ENCODE results near the gene MEIS1. TPM values are rescaled to one million over a fixed set of nuclear protein-coding genes. Genes with fewer than 3 reads are reported as not detected.

MEIS1 gene
- total RNA-seq, 1 experiment from 2014 or later = 9.1 TPM

GRCh38 chr2:66570471-66570870, 135.5 kb downstream of the MEIS1 start:
- no TSS peak for BruUV-seq (replicated peaks)
- H3K4me3 ChIP-seq = no peak overlapping the region
- 0 out of 2 replicates have a peak, but pooled peaks cover 3% of the 10 kb centered on the region for H3K4me1 ChIP-seq (replicated peaks; ENCODE audit: insufficient read depth)
- H3K27me3 ChIP-seq (ENCODE audit: insufficient read depth, low read depth) = no peaks in the 10 kb centered on the region
- intact Hi-C loops (cut with micrococcal nuclease; ENCODE audit: unreplicated experiment) = loop anchor here (10.0 kb wide), 1 partner anchor 904 kb away; no protein-coding TSS in a partner anchor
- TF ChIP-seq EZH2 (IDR thresholded peaks at IDR 0.05; ENCODE audit: low read depth) (no peak), CTCF (conservative IDR thresholded peaks at IDR 0.05) (no peak)
- no peaks in the 10 kb centered on the region for H4K20me1 ChIP-seq (ENCODE audit: insufficient read depth)
- DNase-seq = no peak
- no peaks in the 10 kb centered on the region for H3K36me3 ChIP-seq (ENCODE audit: low read depth)
- H3K4me2 ChIP-seq = no peak overlapping the region
- ChIA-PET POLR2A (ENCODE audit: unreplicated experiment) (no interaction called here), CTCF (no interaction called here)
- no peak overlapping the region for H3K27ac ChIP-seq
- H3F3A ChIP-seq (ENCODE audit: insufficient read depth, low read depth) = no peaks in the 10 kb centered on the region
- H3K79me2 ChIP-seq (ENCODE audit: low read depth) = no peaks in the 10 kb centered on the region
- no peak overlapping the region for H2AFZ ChIP-seq
- no peaks in the 10 kb centered on the region for H3K9me2 ChIP-seq (ENCODE audit: insufficient read depth)
- H3K9me3 ChIP-seq (ENCODE audit: insufficient read depth, low read depth) = no peaks in the 10 kb centered on the region

- Histone ChIP-seq H3F3A (ENCODE audit: insufficient read depth, low read depth) (no peaks in the 10 kb centered on the region), H3K36me3 (ENCODE audit: low read depth) (no peaks in the 10 kb centered on the region), H3K4me2 (no peak overlapping the region), H3K9me3 (ENCODE audit: insufficient read depth, low read depth) (no peaks in the 10 kb centered on the region), H3K79me2 (ENCODE audit: low read depth) (no peaks in the 10 kb centered on the region), H3K4me1 (replicated peaks; ENCODE audit: insufficient read depth) (0 out of 2 replicates have a peak, but pooled peaks cover 12% of the 10 kb centered on the region), H3K27ac (no peak overlapping the region), H2AFZ (no peak overlapping the region), H3K9me2 (ENCODE audit: insufficient read depth) (no peaks in the 10 kb centered on the region), H4K20me1 (ENCODE audit: insufficient read depth) (no peaks in the 10 kb centered on the region), H3K4me3 (no peak overlapping the region), H3K27me3 (ENCODE audit: insufficient read depth, low read depth) (peaks cover 3% of the 10 kb centered on the region; the same call in 1 of the 2 replicates)
- CTCF ChIA-PET = no interaction called here
- POLR2A ChIA-PET (ENCODE audit: unreplicated experiment) = no interaction called here
- TF ChIP-seq CTCF (conservative IDR thresholded peaks at IDR 0.05) = no peak
- TF ChIP-seq EZH2 (IDR thresholded peaks at IDR 0.05; ENCODE audit: low read depth) = no peak
- no TSS peak for BruUV-seq (replicated peaks)
- intact Hi-C loops (cut with micrococcal nuclease; ENCODE audit: unreplicated experiment) = loop anchor here (10.0 kb wide), 1 partner anchor 903 kb away; no protein-coding TSS in a partner anchor
- DNase-seq = no peak
Observed at GRCh38 chr2:66571918-66572317, 137.0 kb downstream of the MEIS1 start.

- H3F3A ChIP-seq (ENCODE audit: insufficient read depth, low read depth) = no peaks in the 10 kb centered on the region
- no peaks in the 10 kb centered on the region for H3K9me2 ChIP-seq (ENCODE audit: insufficient read depth)
- H3K9me3 ChIP-seq (ENCODE audit: insufficient read depth, low read depth) = no peaks in the 10 kb centered on the region
- no TSS peak for BruUV-seq (replicated peaks)
- no peaks in the 10 kb centered on the region for H4K20me1 ChIP-seq (ENCODE audit: insufficient read depth)
- H3K4me2 ChIP-seq = no peak overlapping the region
- POLR2A ChIA-PET (ENCODE audit: unreplicated experiment) = no interaction called here
- DNase-seq = no peak
- H3K4me3 ChIP-seq = no peak overlapping the region
- H3K4me1 ChIP-seq (replicated peaks; ENCODE audit: insufficient read depth) = 0 out of 2 replicates have a peak, but pooled peaks cover 16% of the 10 kb centered on the region
- CTCF ChIA-PET = interaction anchor here (1.0 kb wide), 1 partner anchor 143 kb away, joined by 4 read pairs; no protein-coding TSS in a partner anchor
- peaks cover 7% of the 10 kb centered on the region; the same call in 1 of the 2 replicates for H3K27me3 ChIP-seq (ENCODE audit: insufficient read depth, low read depth)
- no peaks in the 10 kb centered on the region for H3K36me3 ChIP-seq (ENCODE audit: low read depth)
- intact Hi-C loops (cut with micrococcal nuclease; ENCODE audit: unreplicated experiment) = loop anchor here (10.0 kb wide), 1 partner anchor 902 kb away; no protein-coding TSS in a partner anchor
- H3K79me2 ChIP-seq (ENCODE audit: low read depth) = no peaks in the 10 kb centered on the region
- no peak overlapping the region for H3K27ac ChIP-seq
- TF ChIP-seq EZH2 (IDR thresholded peaks at IDR 0.05; ENCODE audit: low read depth) (no peak), CTCF (conservative IDR thresholded peaks at IDR 0.05) (no peak)
- no peak overlapping the region for H2AFZ ChIP-seq
Observed at GRCh38 chr2:66572391-66572790, 137.5 kb downstream of the MEIS1 start.
